ENCODE data around the gene CYP2S1. TPM values are rescaled to one million over a fixed set of nuclear protein-coding genes. Genes with fewer than 3 reads are reported as not detected.
"Not testable (repeated sequence)": the region's sequence is repeated elsewhere in the genome, so short reads cannot be mapped to it uniquely, and the experiment has no call there.

Gene CYP2S1
- polyA plus RNA-seq, 1 donor from 2014 or later = not detected

- H3K9me2 ChIP-seq (ENCODE audit: insufficient read depth, low read length) = no peaks in the 10 kb centered on the region
- H3F3A ChIP-seq (ENCODE audit: insufficient read depth, low read length, poor library complexity, severe bottlenecking) = no peaks in the 10 kb centered on the region
- no peaks in the 10 kb centered on the region for H4K20me1 ChIP-seq (ENCODE audit: insufficient read depth)
- H3K27ac ChIP-seq (ENCODE audit: low read length) = no peak overlapping the region
- no peaks in the 10 kb centered on the region for H3K79me2 ChIP-seq (replicated peaks; ENCODE audit: insufficient read depth, low read length)
- H3K4me3 ChIP-seq (ENCODE audit: low read length) = no peak overlapping the region
- no peak for TF ChIP-seq SMC3 (conservative IDR thresholded peaks at IDR 0.05; ENCODE audit: poor library complexity)
- no peak for TF ChIP-seq EZH2 (IDR thresholded peaks at IDR 0.05; ENCODE audit: borderline replicate concordance, insufficient read depth, low read length, poor library complexity, severe bottlenecking)
- TF ChIP-seq RAD21 (conservative IDR thresholded peaks at IDR 0.05) = no peak
- no peak for TF ChIP-seq TAF1 (IDR thresholded peaks at IDR 0.05; ENCODE audit: low read depth)
- no peak for TF ChIP-seq MXI1 (conservative IDR thresholded peaks at IDR 0.05; ENCODE audit: poor library complexity, severe bottlenecking)
- no peak for TF ChIP-seq REST (IDR thresholded peaks at IDR 0.05; ENCODE audit: borderline replicate concordance)
- no peak for TF ChIP-seq CTCF (IDR thresholded peaks at IDR 0.05; ENCODE audit: poor library complexity, severe bottlenecking)
- no peak for TF ChIP-seq POLR2AphosphoS5 (IDR thresholded peaks at IDR 0.05)
- TF ChIP-seq EP300 (conservative IDR thresholded peaks at IDR 0.05; ENCODE audit: poor library complexity, severe bottlenecking) = no peak
- H2AFZ ChIP-seq (ENCODE audit: low read depth, low read length) = no peak overlapping the region
- H3K27me3 ChIP-seq (ENCODE audit: insufficient read depth, low read depth, low read length) = no peaks in the 10 kb centered on the region
- H3K4me2 ChIP-seq (ENCODE audit: low read length) = no peak overlapping the region
- no peaks in the 10 kb centered on the region for H3K9me3 ChIP-seq (ENCODE audit: low read length)
- H3K36me3 ChIP-seq (ENCODE audit: insufficient read depth, low read length) = no peaks in the 10 kb centered on the region
- H3K9ac ChIP-seq (ENCODE audit: low read length) = no peak overlapping the region
These were observed 43.2 kb upstream of the CYP2S1 start for GRCh38 chr19:41149831-41150230.

GRCh38 chr19:41150986-41151385 lies 42.0 kb upstream of the CYP2S1 start:
- not testable (repeated sequence) for H4K20me1 ChIP-seq (ENCODE audit: insufficient read depth); H3K9me3 ChIP-seq (ENCODE audit: low read length); H2AFZ ChIP-seq (ENCODE audit: low read depth, low read length); H3K79me2 ChIP-seq (replicated peaks; ENCODE audit: insufficient read depth, low read length); H3K36me3 ChIP-seq (ENCODE audit: insufficient read depth, low read length); H3K4me2 ChIP-seq (ENCODE audit: low read length); H3K9me2 ChIP-seq (ENCODE audit: insufficient read depth, low read length); H3K4me3 ChIP-seq (ENCODE audit: low read length); H3F3A ChIP-seq (ENCODE audit: insufficient read depth, low read length, poor library complexity, severe bottlenecking); H3K27ac ChIP-seq (ENCODE audit: low read length); H3K27me3 ChIP-seq (ENCODE audit: insufficient read depth, low read depth, low read length); H3K9ac ChIP-seq (ENCODE audit: low read length)

- Histone ChIP-seq H3K27me3 (ENCODE audit: insufficient read depth, low read depth, low read length) (no peaks in the 10 kb centered on the region), H3K79me2 (replicated peaks; ENCODE audit: insufficient read depth, low read length) (no peaks in the 10 kb centered on the region), H3K9me3 (ENCODE audit: low read length) (no peaks in the 10 kb centered on the region), H3K36me3 (ENCODE audit: insufficient read depth, low read length) (no peaks in the 10 kb centered on the region), H3K4me3 (ENCODE audit: low read length) (no peak overlapping the region), H3K27ac (ENCODE audit: low read length) (no peak overlapping the region), H4K20me1 (ENCODE audit: insufficient read depth) (no peaks in the 10 kb centered on the region), H2AFZ (ENCODE audit: low read depth, low read length) (no peak overlapping the region), H3K9me2 (ENCODE audit: insufficient read depth, low read length) (no peaks in the 10 kb centered on the region), H3F3A (ENCODE audit: insufficient read depth, low read length, poor library complexity, severe bottlenecking) (no peaks in the 10 kb centered on the region), H3K4me2 (ENCODE audit: low read length) (no peak overlapping the region), H3K9ac (ENCODE audit: low read length) (no peak overlapping the region)
- no peak for TF ChIP-seq POLR2AphosphoS5 (IDR thresholded peaks at IDR 0.05)
- no peak for TF ChIP-seq REST (IDR thresholded peaks at IDR 0.05; ENCODE audit: borderline replicate concordance)
These were observed 39.0 kb upstream of the CYP2S1 start for GRCh38 chr19:41154060-41154459.

Measured in neural cell (in vitro differentiated cells).